HG02981 (cell line): ENCODE data around the gene RRP1.

Experiments used
- ATAC-seq: cut with Tn5 transposase; IDR thresholded peaks from one replicate; pipeline ENCODE4 v1.9.1; 2021; ENCODE audit warnings: mild to moderate bottlenecking, moderate library complexity; ENCODE audit not compliant: unreplicated experiment

RRP1 gene, protein sequence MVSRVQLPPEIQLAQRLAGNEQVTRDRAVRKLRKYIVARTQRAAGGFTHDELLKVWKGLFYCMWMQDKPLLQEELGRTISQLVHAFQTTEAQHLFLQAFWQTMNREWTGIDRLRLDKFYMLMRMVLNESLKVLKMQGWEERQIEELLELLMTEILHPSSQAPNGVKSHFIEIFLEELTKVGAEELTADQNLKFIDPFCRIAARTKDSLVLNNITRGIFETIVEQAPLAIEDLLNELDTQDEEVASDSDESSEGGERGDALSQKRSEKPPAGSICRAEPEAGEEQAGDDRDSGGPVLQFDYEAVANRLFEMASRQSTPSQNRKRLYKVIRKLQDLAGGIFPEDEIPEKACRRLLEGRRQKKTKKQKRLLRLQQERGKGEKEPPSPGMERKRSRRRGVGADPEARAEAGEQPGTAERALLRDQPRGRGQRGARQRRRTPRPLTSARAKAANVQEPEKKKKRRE

DNA sequence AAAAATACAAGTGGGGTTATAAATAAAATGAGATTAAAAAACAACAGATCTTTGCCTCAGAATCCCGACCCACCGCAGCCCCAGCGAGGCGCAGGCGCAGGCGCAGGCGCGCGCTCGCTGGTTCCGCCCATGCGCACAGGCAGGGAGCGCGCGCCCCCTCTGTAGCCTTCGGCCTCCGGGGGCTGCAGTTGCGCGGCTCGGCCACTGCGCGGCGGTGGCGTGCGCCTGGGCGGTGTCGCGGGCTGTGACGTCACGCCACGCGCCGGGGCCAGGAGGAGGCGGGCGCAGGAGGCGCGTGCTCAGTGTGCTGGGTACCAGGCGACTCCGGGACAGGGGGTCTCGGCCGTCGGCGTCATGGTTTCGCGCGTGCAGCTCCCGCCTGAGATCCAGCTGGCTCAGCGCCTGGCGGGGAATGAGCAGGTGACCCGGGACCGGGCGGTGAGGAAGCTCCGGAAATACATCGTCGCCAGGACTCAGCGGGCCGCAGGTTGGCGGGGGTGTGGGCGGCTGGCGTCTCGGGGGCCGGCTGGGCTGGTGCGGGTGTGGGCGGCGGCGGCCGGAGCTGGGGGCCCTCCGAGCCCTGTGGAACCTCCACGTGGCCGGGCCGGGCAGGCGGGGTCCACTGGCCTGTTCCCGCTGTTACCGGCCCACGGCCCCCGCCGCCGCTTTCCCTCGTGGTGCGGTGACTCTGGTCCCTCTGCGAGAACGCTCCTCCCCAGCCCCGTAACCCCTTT, at the start of gene RRP1:
Gene RRP1 (plus strand): TSS at position 302 of the 734 bp plus-strand sequence. CDS start 53 bp downstream, at position 355.
- peak; percentile 84 for ATAC-seq

DNA sequence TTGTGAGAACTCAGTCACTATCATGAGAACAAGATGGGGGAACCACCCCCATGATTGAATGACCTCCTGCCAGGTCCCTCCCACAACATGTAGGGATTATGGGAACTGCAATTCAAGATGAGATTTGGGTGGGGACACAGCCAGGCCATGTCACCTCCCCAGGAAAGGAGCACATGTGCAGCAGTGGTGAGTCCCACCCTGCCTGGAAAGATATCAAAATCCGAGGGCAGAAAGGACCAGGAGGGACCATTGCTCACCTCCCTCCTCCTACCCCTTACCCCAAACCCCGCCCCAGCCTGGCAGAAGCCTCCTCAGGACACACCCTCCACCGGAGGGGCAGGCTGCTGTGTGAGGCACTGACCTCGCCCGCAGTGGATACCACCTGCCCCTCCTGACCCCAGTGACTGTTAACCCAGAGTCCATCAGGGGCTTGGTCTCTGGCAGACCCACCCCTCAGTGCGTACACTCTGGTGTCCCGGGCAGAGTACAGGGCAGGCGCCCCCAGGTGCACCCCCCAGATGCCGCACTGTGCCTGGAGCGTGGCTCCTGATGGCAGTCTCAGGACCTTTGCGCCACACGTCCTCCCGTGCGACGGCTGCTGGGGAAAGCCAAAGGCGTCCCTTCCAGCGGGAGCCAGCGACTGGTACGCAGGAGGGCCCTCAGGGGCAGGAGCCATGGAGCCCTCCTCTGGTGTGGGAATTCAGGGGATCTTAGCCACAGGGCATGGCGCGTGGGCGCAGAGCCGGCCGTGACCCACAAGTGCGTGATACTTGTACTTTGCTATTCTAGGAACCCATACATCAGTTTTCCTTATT, 49.5 kb upstream of the RRP1 start:
- no peak for ATAC-seq

DNA sequence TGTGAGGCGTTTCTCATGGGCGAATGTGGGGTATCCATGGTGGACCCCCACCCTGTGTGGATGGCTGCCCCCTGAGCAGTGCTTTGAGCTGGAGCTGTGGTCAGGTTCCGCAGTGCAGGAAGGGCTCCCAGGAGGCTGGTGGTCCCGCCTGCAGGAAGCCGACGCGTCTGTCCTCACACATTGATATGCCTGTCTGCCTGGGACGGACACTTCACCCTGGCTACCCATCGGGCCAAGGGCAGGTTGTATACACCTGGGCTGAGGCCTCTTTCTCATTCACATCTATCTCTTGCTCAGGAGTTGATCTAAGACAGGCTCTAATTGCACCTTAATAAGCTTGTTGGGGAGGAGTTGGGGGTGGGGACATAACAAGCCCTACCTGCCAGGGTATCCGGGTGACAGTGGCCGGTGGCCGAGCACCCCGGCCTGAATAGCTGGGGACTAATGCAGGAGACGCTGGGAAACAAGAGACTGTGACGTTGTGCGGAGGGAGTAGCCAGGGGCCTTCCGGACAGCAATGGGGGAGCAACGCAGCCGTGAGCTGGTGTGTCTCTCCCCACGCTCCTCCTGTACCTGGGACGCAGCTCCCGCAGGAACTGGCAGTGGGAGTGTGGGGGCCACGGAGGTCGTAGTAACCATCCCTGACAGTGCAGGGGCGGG, 48.8 kb upstream of the RRP1 start:
- no peak for ATAC-seq

DNA sequence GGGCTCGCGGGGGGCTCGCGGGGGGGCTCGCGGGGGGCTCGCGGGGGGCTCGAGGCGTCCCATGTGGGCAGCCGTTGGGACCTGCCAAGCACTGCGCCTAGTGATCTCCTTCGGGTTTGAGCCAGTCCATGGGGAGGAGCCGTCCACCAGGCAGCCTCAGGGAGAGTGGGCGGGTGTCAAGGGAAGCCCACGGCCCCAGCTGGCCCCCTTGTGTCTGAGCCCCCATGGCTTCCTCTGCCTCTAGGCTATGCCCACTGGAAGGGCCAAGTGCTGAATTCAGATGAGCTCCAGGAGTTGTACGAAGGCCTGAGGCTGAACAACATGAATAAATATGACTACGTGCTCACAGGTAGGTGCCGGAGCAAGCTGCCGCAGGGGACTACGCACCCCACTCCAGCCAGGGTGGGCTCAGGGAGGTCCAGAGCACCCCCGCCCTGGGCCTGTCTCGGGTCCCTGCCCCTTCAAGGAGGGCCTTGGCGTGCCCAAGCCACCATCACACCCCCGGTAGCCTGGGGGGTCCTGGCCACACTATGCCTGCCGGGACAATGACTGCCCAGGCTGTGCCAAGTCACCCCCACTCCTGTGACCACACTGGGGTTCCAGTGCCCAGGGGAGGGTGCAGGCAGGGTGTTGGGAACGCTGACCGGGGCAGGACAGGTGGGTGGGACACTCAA, 47.8 kb upstream of the RRP1 start:
- ATAC-seq: no peak

DNA sequence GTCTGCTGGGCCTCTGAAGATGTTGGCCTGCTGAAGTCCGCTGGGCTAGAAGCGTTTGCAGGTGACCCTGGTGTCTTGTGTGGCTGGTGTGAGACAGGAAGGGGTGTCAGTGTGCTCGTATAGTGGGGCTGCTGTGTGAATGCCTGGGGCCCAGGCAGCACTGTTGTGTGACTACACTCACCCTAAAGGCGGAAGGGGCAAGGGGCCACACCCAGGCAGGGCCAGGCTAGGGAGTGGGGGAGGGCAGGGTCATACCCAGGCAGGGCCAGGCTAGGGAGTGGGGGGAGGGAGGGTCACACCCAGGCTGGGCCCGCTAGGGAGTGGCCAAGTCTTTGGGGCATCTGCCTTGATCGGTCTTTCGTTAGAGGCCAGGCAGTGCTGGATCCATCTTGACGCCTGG, 45.4 kb upstream of the RRP1 start:
- no peak for ATAC-seq

DNA sequence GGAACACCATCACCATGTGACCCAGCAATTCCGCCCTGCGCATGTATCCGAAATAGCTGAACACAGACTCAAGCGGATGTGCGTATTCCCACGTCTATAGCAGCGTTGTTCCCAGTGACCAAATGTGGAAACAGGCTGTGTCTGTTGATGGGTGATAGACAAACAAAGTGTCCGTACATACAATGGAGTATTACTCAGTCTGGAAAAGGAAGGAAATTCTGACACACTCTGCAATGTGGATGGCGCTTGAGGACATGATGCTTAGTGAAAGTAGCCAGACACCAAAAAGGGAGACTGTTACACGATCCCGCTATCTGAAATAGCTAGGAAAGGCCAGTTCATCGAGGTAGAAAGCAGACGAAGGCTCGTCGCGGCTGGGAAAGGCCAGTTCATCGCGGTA, 44.7 kb upstream of the RRP1 start:
- no peak for ATAC-seq

DNA sequence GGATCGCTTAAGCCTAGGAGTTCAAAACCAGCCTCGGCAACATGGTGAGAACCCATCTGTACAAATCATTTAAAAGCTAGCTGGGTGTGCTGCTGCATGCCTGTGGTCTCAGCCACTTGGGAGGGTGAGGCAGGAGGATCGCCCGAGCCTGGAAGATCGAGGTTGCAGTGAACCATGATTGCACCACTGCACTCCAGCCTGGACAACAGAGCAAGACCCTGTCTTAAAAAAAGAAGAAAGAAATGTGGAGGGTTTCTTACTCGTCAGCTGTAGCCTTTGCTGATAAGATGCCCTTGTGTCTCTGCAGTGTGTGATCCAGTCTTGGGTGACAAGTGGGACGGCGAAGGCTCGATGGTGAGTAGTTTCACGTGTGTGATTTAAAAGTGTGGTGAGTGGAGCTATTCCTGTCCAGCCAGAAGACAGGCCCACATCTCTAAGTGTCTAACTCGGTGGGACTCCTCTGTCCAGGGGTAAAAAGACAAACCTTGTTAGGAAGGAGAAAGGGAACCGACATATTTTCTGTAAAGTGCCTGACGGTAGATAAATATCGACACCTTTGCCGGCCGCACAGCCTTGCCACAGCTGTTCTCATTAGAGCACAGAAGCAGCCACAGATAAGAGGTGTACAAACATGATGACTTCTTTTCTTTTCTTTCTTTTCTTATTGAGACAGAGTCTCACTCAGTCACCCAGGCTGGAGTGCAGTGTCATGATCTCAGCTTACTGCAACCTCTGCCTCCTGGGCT, 43.4 kb upstream of the RRP1 start:
- ATAC-seq: no peak

DNA sequence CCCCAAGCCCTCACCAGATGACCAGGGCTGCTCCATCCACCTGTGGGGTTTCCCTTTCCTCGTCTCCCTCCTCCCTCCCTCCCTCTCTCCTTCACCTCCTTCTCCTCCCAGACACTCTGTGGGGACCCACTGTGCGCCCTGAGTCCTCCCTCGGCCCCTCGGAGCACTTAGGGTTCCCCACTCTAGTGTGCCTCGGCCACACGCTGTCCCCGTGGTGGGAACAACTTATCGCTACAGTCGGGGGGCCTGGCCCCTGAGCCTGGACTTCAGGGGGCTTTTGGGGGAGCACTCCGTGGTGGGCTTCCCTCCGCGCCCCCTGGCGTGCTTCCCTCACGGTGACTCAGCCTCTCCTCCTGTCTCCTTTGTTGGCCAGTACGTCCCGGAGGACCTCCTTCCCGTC, 40.8 kb upstream of the RRP1 start:
- no peak for ATAC-seq

DNA sequence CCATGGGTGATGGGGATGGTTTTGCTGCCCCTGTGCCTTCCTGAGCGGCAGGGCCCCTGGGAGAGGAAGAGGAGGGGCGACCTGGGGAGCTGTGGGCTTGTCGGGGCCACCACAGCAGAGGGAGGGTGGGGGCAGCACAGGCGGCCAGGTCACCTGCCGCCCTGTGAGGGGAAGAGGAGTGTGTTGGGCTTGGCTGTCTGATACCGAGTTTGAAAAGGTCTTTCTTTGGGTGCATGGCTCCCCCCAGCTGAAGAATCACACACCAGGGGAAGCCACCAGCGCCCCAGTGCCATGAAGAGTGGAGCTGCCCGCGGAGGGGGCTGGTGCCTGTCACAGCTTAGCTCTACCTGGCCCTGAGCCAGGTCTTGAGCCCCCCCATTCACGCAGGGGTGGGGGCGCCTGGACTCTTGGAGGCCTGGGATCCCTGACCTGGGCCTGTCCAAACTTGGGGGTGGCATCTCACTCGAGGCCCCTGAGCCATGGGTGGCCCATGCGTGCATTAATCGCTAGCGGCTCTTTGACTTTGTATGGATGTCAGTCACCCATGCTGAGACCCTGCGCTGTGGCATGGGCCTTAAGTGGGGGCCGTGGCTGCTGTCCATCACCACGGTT, 39.6 kb upstream of the RRP1 start:
- no peak for ATAC-seq

DNA sequence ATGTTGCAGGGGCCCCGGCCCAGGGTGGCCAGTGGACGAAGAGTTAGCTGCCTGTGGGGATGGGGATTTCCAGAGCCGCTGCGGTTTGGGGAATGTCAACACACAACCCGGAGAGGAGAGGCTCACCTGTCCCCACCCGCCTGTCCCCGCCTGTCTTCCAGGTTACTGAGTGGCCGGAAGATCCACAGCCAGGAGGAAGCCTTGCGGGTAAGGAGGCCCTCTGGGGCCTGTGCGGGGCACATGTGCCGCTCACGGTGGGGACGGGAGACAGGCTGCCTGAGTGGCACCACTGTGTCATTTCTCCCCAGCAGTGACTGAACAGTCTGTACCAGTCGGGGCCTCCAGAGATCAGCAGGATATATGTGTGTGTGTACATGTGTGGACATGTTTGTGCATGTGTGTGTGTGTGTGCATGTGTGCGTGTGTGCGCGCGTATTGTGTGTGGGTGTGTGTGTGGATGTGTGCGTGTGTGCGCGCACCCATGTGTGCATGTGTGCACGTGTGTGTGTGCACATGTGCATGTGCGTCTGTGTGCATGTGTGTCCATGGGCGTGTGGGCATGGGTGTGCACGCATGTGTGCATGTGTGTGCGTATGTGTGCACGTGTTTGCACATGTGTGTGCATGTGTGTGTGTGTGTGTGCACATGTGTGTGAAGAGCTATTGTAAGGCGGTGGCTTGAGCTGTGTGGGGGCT, 38.9 kb upstream of the RRP1 start:
- ATAC-seq: no peak

DNA sequence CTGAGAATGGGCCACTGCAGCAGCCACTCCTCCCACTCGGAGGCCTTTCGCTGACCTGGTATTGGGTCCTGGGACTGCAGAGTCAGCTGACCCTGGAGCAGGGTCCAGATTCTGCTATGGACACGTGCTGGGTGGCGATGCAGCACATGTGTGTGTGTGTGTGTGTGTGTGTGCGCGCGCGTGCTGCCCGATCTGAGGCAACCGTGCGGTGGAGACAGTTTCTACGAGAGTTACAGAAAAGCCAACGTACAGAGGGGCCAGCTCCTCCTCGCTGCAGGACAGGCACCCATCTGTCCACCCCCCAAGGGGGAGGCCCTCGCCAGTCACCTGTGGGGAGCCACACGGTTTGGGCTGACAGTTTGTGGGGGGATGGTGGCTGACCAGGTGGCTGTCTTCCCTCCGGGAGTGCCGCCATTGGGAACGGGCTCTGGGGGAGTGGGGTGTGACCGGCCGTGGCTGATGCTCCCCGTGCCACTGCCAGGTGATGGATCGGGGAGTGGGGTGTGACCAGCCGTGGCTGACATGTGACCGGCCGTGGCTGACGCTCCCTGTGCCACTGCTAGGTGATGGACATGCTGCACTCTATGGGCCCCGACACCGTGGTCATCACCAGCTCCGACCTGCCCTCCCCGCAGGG, 37.3 kb upstream of the RRP1 start:
- no peak for ATAC-seq

DNA sequence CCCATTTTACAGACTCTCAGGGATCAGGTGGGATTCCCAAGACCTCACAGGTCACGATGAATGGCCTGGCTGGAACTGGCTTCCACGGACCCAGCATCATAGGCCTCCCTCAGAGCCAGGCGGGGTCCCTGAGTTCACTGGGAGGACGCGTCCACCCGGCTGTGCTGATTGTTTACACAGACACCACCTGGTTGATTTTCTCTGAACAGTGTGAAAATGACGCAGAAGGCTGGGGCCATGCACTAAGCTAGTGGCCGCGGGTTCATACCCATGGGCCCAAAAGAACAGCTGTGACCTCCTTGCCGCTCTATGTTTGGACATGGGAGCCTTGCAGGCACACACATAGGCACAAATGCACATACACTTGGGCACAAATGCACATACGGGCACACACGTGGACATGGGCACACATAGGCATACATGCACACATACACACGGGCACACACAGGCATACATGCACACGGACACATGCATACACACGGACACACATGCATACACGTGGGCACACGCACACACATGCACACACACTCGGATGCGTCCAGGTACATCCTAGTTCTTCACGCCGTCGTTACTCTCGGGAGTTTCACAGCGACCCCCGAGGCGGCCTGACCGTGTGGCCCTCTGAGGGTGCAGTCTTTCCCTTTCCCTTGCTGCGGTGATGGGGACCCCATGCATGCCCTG, 36.5 kb upstream of the RRP1 start:
- ATAC-seq: no peak

DNA sequence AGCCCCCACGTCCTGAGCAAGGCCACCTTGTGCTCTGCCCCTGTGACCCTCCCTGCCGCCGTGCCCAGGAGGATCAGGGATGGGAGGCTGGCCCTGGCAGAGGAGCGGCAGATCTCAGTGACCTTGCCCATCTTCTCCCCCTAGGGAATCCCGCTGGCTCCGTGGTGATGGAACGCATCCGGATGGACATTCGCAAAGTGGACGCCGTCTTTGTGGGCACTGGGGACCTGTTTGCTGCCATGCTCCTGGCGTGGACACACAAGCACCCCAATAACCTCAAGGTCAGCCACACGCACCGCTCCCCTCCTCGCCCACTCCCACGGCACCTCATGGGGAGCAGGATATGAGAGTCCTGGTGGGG, 36.0 kb upstream of the RRP1 start:
- ATAC-seq: no peak

DNA sequence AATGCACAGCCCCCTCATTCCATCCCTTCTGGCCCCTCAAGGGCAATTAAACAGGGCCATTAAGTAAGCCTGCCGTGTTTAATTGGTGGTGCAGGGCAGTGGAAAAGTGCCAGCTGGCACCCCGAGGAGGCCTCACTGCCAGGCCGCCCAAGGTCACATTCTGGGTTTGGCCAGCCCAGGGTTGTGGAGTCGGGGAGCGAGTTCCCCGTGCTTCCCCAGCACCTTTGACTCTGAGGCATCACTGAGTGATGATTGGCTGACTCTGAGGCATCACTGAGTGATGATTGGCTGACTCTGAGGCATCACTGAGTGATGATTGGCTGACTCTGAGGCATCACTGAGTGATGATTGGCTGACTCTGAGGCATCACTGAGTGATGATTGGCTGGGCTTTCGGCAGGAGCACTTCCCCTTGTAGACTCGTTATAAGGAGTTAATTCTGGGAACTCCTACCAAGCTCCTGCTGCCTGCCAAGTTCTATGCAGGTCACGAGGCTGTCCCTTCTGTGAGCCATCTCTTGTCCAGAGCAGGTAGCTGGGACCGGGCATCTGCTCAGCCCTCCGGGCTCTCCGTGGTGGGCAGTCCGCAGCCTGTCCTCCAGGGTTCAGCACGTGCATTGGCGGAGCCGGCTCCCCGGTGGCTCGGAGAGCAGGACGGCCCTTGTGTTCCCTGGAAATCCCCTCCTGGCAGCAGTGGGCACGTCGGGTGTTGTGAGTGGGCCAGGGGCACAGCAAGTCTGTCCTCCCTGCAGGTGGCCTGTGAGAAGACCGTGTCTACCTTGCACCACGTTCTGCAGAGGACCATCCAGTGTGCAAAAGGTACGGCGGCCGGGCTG, 34.2 kb upstream of the RRP1 start:
- no peak for ATAC-seq

DNA sequence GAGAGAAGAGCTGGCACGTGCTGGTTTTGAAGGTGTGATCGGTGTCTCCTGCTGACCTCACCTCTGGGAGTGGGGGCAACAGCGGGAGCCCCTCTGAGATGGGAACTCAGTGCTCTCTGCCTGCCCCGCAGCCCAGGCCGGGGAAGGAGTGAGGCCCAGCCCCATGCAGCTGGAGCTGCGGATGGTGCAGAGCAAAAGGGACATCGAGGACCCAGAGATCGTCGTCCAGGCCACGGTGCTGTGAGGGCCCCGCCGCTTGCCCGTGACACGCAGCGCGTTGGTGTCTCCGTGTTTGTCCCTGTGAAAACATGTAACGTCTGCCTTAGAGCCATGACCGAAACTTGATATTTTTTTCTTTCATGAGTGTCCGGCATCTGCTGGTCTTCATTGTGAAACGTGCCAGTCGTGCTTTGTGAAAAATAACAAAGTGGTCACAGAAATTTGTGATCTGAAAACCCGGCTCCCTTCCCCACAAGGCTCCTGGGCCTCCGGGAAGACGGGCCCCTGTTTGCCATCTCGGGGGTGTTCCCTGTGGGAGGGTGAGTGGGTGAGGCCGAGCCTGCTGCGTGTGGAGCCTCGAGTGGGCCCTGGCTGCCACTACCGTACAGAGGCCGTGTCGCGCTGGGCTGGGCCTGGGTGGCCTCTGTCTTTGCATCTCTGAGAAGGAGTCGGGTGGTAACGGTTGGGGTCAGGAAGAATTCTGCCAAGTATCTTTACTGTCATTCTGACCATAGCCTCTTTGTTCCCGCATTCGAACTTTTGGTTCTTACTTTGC, 33.4 kb upstream of the RRP1 start:
- no peak for ATAC-seq

DNA sequence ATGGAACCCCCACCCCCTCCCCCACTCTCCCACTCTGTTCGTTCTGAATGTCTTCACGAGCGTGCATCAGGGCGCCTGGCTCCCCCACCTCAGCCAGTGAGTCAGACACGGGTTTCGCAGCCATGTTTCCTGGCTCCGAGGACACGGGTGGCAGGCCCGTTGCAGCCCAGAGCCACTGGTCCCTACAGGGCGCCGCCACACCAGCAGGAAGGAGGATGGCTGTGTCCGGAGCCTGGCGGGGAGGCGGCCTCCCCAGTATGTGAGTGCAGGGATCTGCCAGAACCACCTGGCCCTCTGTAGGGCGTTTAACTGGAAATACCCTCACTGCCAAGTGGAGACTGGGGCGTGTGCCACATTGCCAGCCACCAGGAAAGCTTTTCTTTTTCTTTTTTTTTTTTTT, 31.8 kb upstream of the RRP1 start:
- ATAC-seq: no peak
